ENCODE measurements around the gene TNS1. TPM values are rescaled to one million over a fixed set of nuclear protein-coding genes. Genes with fewer than 3 reads are reported as not detected.

TNS1 gene
- total RNA-seq, 1 donor from 2014 or later: 227 TPM

- no peak for TF ChIP-seq CTCF (IDR thresholded peaks at IDR 0.05)
- no peaks in the 10 kb centered on the region for H3K27me3 Mint-ChIP-seq (ENCODE audit: low read depth)
- peaks cover 87% of the 10 kb centered on the region for H3K4me1 Mint-ChIP-seq (ENCODE audit: low read depth)
- H3K4me3 Mint-ChIP-seq (ENCODE audit: unreplicated experiment): no peak overlapping the region
- no peaks in the 10 kb centered on the region for H3K9me3 Mint-ChIP-seq (ENCODE audit: low read depth)
- peak; percentile 65 for DNase-seq (ENCODE audit: low spot score)
- peak overlapping the region; percentile 87 for H3K27ac Mint-ChIP-seq (ENCODE audit: unreplicated experiment)
- H3K36me3 Mint-ChIP-seq (ENCODE audit: low read depth): peaks cover 22% of the 10 kb centered on the region
Observed at GRCh38 chr2:217854684-217855420, 147.9 kb downstream of the TNS1 start.

- Mint-ChIP-seq H3K4me3 (ENCODE audit: unreplicated experiment) (no peak overlapping the region), H3K4me1 (ENCODE audit: low read depth) (peaks cover 87% of the 10 kb centered on the region), H3K36me3 (ENCODE audit: low read depth) (peaks cover 22% of the 10 kb centered on the region), H3K27me3 (ENCODE audit: low read depth) (no peaks in the 10 kb centered on the region), H3K27ac (ENCODE audit: unreplicated experiment) (peak overlapping the region; percentile 85), H3K9me3 (ENCODE audit: low read depth) (no peaks in the 10 kb centered on the region)
- no peak for TF ChIP-seq CTCF (IDR thresholded peaks at IDR 0.05)
- DNase-seq (ENCODE audit: low spot score): peak; percentile 39
Observed at GRCh38 chr2:217853961-217854360, 148.8 kb downstream of the TNS1 start.

DNA sequence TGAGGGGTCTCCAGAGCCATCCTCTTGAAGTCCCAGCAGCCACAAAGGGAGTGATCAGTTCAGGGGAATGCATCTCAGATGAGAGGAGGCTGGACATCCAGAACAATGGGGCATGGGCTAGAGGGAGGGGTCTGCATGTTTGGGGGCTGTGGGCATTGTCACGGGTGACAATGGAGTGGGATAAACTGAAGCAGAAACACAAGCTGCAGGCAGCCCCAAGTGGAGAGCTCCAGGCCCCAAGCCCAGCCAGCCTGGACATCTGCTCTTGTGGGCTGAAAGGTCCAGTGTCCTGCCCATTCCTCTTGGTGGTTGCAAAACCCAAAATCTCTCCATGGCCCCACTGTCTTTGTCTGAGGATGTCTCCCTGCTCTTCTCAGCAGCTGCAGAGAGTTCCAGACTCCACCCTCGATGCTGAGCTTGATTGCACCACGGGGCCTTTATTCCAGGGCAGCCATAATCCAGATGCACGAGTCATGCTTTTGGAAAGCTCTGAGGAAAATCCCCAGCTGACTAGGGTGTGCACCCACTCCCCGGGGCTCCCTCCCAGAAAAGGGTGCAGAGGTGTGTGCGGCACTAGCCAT lies 149.4 kb downstream of the TNS1 start:
- peak; percentile 43 for DNase-seq (ENCODE audit: low spot score)
- TF ChIP-seq CTCF (IDR thresholded peaks at IDR 0.05): no peak
- Mint-ChIP-seq H3K27me3 (ENCODE audit: low read depth) (no peaks in the 10 kb centered on the region), H3K36me3 (ENCODE audit: low read depth) (peaks cover 26% of the 10 kb centered on the region), H3K27ac (ENCODE audit: unreplicated experiment) (peak overlapping the region; percentile 85), H3K4me3 (ENCODE audit: unreplicated experiment) (no peak overlapping the region), H3K9me3 (ENCODE audit: low read depth) (no peaks in the 10 kb centered on the region), H3K4me1 (ENCODE audit: low read depth) (peaks cover 85% of the 10 kb centered on the region)

GRCh38 chr2:217852555-217853211 lies 150.1 kb downstream of the TNS1 start:
- Mint-ChIP-seq H3K27ac (ENCODE audit: unreplicated experiment) (peak overlapping the region; percentile 85), H3K36me3 (ENCODE audit: low read depth) (peaks cover 29% of the 10 kb centered on the region), H3K27me3 (ENCODE audit: low read depth) (no peaks in the 10 kb centered on the region), H3K4me3 (ENCODE audit: unreplicated experiment) (no peak overlapping the region), H3K4me1 (ENCODE audit: low read depth) (peaks cover 78% of the 10 kb centered on the region), H3K9me3 (ENCODE audit: low read depth) (no peaks in the 10 kb centered on the region)
- TF ChIP-seq CTCF (IDR thresholded peaks at IDR 0.05): no peak
- peak; percentile 37 for DNase-seq (ENCODE audit: low spot score)

GRCh38 chr2:217851191-217852020 lies 151.4 kb downstream of the TNS1 start:
- peak; percentile 60 for DNase-seq (ENCODE audit: low spot score)
- Mint-ChIP-seq H3K9me3 (ENCODE audit: low read depth) (no peaks in the 10 kb centered on the region), H3K4me3 (ENCODE audit: unreplicated experiment) (peak overlapping the region; percentile 17), H3K27ac (ENCODE audit: unreplicated experiment) (peak overlapping the region; percentile 98), H3K4me1 (ENCODE audit: low read depth) (peaks cover 69% of the 10 kb centered on the region), H3K36me3 (ENCODE audit: low read depth) (peaks cover 39% of the 10 kb centered on the region), H3K27me3 (ENCODE audit: low read depth) (no peaks in the 10 kb centered on the region)
- TF ChIP-seq CTCF (IDR thresholded peaks at IDR 0.05): no peak
